Measurements from ENCODE around the gene KPRP.

KPRP gene

DNA sequence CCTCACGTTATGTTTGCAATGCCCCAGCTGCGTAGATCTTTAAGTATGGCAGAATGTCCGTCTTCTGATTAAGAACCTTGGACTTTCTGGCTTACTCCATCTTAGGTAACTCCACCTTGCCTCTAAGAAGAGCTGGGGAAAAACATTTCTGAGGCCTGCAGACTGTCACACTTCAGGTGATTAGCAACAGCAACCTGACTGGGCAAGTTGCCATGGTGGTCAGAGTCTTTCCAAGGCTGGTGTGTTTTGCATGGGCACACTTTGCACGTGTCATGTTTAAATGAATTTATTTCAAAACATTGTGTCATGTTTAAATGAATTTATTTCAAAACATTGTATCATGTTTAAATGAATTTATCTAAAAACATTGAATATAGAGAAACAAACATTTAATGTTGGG is 811 bp downstream of the KPRP start:
- H3K9me3 Mint-ChIP-seq, result no peaks in the 10 kb centered on the region
- no peak overlapping the region for H3K27ac Mint-ChIP-seq
- no peaks in the 10 kb centered on the region for H3K4me1 Mint-ChIP-seq (ENCODE audit: low read depth)
- no peak overlapping the region for H3K4me3 Mint-ChIP-seq
- H3K36me3 Mint-ChIP-seq (ENCODE audit: low read depth), result no peaks in the 10 kb centered on the region
- peaks cover 8% of the 10 kb centered on the region for H3K27me3 Mint-ChIP-seq (ENCODE audit: low read depth)

- peaks cover 4% of the 10 kb centered on the region for H3K27me3 Mint-ChIP-seq (ENCODE audit: low read depth)
- H3K9me3 Mint-ChIP-seq, result no peaks in the 10 kb centered on the region
- H3K36me3 Mint-ChIP-seq (ENCODE audit: low read depth), result no peaks in the 10 kb centered on the region
- H3K4me1 Mint-ChIP-seq (ENCODE audit: low read depth), result no peaks in the 10 kb centered on the region
- no peak overlapping the region for H3K27ac Mint-ChIP-seq
- H3K4me3 Mint-ChIP-seq, result no peak overlapping the region
These were observed 1.8 kb downstream of the KPRP start for GRCh38 chr1:152759453-152760173.

- Mint-ChIP-seq H3K4me3 (no peak overlapping the region), H3K4me1 (ENCODE audit: low read depth) (no peaks in the 10 kb centered on the region), H3K27me3 (ENCODE audit: low read depth) (peaks cover 4% of the 10 kb centered on the region), H3K27ac (no peak overlapping the region), H3K36me3 (ENCODE audit: low read depth) (no peaks in the 10 kb centered on the region), H3K9me3 (no peaks in the 10 kb centered on the region)
These were observed 2.8 kb downstream of the KPRP start for GRCh38 chr1:152760551-152761190.

GRCh38 chr1:152761609-152762213 is 3.9 kb downstream of the KPRP start:
- H3K9me3 Mint-ChIP-seq, result no peaks in the 10 kb centered on the region
- no peaks in the 10 kb centered on the region for H3K36me3 Mint-ChIP-seq (ENCODE audit: low read depth)
- H3K27ac Mint-ChIP-seq, result no peak overlapping the region
- no peaks in the 10 kb centered on the region for H3K4me1 Mint-ChIP-seq (ENCODE audit: low read depth)
- H3K27me3 Mint-ChIP-seq (ENCODE audit: low read depth), result no peaks in the 10 kb centered on the region
- H3K4me3 Mint-ChIP-seq, result no peak overlapping the region

DNA sequence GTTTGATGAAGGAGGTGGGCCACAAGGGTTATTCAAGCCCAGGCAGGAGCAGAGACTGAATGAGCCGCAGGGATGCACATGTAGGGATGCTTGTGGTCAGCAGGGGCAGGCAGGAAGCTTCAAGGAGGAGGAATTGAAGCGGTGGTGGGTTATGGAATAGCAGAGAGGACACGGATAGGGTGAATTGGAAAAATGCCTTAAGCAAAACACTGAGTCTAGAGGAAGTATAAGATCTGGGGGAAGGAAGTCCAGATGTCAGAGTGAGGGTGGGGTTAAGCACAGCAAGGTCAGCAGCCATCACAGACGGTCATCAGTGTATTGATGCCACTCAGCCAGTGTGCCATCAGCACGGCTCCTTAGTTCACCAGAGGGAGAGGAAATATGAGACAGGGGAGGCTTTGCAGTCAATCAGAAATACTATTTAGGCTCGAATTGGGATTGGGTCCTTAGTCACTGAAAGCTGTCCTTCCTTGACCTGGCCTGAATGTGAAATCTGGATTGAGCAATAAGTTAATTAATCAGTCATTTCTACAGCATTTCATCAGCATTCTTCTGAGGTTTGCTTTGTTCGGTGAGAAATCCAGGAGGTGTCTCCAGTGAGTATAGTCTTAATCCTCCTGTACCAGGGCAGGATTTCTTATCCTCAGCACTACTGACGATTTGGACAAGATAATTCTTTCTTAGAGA is 11.2 kb downstream of the KPRP start:
- Mint-ChIP-seq H3K4me1 (ENCODE audit: low read depth) (no peaks in the 10 kb centered on the region), H3K27me3 (ENCODE audit: low read depth) (peaks cover 13% of the 10 kb centered on the region)

DNA sequence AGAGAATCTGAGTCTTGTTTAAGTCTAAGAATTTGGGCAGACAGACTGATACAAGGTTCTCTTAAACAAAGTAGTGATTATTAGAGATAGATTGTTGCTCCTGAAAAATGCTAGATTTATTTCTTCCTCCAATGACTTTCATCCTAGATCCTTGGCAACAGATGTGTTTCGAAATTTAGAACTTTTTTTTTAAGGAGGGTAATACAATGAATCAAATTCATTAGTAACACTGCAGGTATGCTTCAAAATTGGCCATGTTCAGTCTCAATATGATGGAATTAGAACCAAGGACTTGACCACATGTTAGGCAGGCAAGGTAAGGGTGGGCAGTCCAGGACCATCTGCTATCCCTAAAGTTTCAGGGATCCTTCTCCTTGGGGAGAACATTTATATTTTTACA is 12.6 kb downstream of the KPRP start:
- Mint-ChIP-seq H3K4me3 (no peak overlapping the region), H3K4me1 (ENCODE audit: low read depth) (no peaks in the 10 kb centered on the region), H3K27ac (no peak overlapping the region), H3K9me3 (no peaks in the 10 kb centered on the region), H3K36me3 (ENCODE audit: low read depth) (no peaks in the 10 kb centered on the region), H3K27me3 (ENCODE audit: low read depth) (peaks cover 13% of the 10 kb centered on the region)

More for the DNA sequence above, 11.2 kb downstream of the KPRP start:
- Mint-ChIP-seq H3K27ac (no peak overlapping the region), H3K4me3 (no peak overlapping the region), H3K36me3 (ENCODE audit: low read depth) (no peaks in the 10 kb centered on the region), H3K9me3 (no peaks in the 10 kb centered on the region)

GRCh38 chr1:152774875-152775274 is 17.1 kb downstream of the KPRP start, which contains the start of gene LCE1F:
Gene LCE1F (plus strand): TSS chr1:152775140. CDS start chr1:152776372, 1,232 bp downstream.
- no peaks in the 10 kb centered on the region for H3K4me1 Mint-ChIP-seq (ENCODE audit: low read depth)
- no peak within 1 kb of the TSS for H3K4me3 Mint-ChIP-seq
- H3K9me3 Mint-ChIP-seq, result no peaks in the 10 kb centered on the region
- peaks cover 7% of the 10 kb centered on the region for H3K27me3 Mint-ChIP-seq (ENCODE audit: low read depth)
- no peaks in the 10 kb centered on the region for H3K36me3 Mint-ChIP-seq (ENCODE audit: low read depth)
- H3K27ac Mint-ChIP-seq, result no peak within 1 kb of the TSS

DNA sequence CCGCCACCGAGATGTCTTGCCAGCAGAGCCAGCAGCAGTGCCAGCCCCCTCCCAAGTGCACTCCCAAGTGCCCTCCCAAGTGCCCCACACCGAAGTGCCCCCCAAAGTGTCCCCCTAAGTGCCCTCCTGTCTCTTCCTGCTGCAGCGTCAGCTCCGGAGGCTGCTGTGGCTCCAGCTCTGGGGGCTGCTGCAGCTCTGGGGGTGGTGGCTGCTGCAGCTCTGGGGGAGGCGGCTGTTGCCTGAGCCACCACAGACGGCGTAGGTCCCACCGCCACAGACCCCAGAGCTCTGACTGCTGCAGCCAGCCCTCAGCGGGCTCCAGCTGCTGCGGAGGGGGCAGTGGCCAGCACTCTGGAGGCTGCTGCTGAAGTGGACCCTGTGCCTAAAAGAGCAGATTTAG is 18.5 kb downstream of the KPRP start:
- H3K9me3 Mint-ChIP-seq, result no peaks in the 10 kb centered on the region
- no peak overlapping the region for H3K27ac Mint-ChIP-seq
- peaks cover 4% of the 10 kb centered on the region for H3K27me3 Mint-ChIP-seq (ENCODE audit: low read depth)

DNA sequence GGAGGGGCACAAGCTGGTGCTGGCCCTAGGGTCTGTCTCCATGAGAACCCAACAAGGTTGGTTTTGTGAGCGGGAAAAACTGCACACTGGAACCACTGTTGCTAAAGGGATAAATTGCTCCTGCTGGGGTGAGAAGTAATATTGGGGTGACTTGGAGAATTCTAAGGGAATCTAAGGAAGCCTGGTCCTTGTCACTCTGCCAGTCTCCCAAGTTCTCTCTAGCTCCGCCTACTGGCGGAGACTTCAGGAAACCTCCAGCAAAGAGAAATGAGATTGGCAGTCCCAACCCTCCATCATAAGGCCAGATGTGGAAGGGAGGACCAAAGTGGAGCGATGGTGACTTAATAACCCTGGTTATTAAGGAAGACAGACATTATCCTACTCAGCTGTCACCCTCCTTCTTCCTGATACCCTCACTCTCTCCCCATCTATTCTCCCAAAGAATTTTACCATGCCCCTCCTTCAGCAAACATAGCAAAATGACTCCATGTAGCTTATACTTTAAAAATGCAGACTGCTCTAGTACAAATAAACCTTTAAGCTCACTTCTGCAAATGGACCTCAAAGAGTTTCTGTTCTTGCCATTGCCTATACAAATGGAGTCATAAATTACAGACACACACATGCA is 19.8 kb downstream of the KPRP start:
- Mint-ChIP-seq H3K4me1 (ENCODE audit: low read depth) (no peaks in the 10 kb centered on the region), H3K36me3 (ENCODE audit: low read depth) (no peaks in the 10 kb centered on the region), H3K27ac (no peak overlapping the region), H3K9me3 (no peaks in the 10 kb centered on the region), H3K4me3 (no peak overlapping the region), H3K27me3 (ENCODE audit: low read depth) (peaks cover 4% of the 10 kb centered on the region)

More for the DNA sequence above, 18.5 kb downstream of the KPRP start:
- H3K36me3 Mint-ChIP-seq (ENCODE audit: low read depth), result no peaks in the 10 kb centered on the region
- no peaks in the 10 kb centered on the region for H3K4me1 Mint-ChIP-seq (ENCODE audit: low read depth)
- H3K4me3 Mint-ChIP-seq, result no peak overlapping the region

DNA sequence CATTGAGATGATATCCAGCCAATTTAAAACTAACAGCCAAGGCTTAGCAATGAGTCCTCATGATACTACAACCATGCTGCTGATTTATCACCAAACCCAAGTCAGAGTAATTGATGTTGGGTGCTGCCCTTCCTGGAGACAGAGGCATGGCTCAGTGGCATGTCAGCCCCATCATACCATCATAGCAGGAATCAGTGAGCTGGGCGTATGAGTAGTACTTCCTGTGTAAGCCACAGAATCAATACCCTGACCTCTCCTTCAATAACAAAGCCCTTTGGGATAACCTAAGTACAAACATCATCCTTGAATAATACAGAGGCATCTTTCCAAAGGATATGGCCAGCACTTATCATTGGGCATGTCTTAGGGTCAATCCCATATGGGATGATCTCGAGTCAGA is 25.3 kb downstream of the KPRP start:
- H3K4me3 Mint-ChIP-seq, result no peak overlapping the region

GRCh38 chr1:152786077-152786476 is 28.3 kb downstream of the KPRP start, which contains the start of gene LCE1E:
Gene LCE1E (plus strand): TSS chr1:152786257. CDS start chr1:152787300, 1,043 bp downstream.
- peaks cover 10% of the 10 kb centered on the region for H3K27me3 Mint-ChIP-seq (ENCODE audit: low read depth)
- no peaks in the 10 kb centered on the region for H3K9me3 Mint-ChIP-seq
- H3K27ac Mint-ChIP-seq, result no peak within 1 kb of the TSS
- H3K36me3 Mint-ChIP-seq (ENCODE audit: low read depth), result no peaks in the 10 kb centered on the region
- no peak within 1 kb of the TSS for H3K4me3 Mint-ChIP-seq
- no peaks in the 10 kb centered on the region for H3K4me1 Mint-ChIP-seq (ENCODE audit: low read depth)

More for the DNA sequence above, 25.3 kb downstream of the KPRP start:
- no peaks in the 10 kb centered on the region for H3K9me3 Mint-ChIP-seq
- no peak overlapping the region for H3K27ac Mint-ChIP-seq
- H3K27me3 Mint-ChIP-seq (ENCODE audit: low read depth), result peaks cover 15% of the 10 kb centered on the region
- H3K4me1 Mint-ChIP-seq (ENCODE audit: low read depth), result no peaks in the 10 kb centered on the region
- no peaks in the 10 kb centered on the region for H3K36me3 Mint-ChIP-seq (ENCODE audit: low read depth)

- H3K36me3 Mint-ChIP-seq (ENCODE audit: low read depth), result no peaks in the 10 kb centered on the region
- H3K9me3 Mint-ChIP-seq, result no peaks in the 10 kb centered on the region
- no peaks in the 10 kb centered on the region for H3K4me1 Mint-ChIP-seq (ENCODE audit: low read depth)
- peaks cover 7% of the 10 kb centered on the region for H3K27me3 Mint-ChIP-seq (ENCODE audit: low read depth)
- no peak overlapping the region for H3K4me3 Mint-ChIP-seq
- no peak overlapping the region for H3K27ac Mint-ChIP-seq
These were observed 37.9 kb downstream of the KPRP start for GRCh38 chr1:152795686-152796085.

DNA sequence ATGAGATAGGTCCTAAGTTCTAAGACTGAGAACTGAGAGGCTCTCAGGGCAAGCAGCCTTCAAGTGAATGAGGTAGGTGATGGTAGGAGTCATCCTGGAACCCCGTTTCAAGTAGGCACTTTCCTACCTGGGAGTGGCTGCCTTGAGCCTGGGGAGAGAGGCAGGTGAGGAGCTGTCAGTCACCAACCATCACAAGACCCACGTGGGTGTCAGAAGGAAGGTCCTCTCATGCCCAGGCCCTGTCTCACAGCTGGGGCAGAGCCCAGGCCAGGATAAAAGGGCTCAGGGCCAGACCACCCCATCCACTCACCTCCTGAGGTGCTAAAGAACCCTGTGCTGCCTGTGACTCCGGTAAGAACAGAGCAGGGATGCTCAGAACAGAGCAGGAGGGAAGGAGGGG is 38.6 kb downstream of the KPRP start, which contains the start of gene LCE1D:
Gene LCE1D (plus strand): TSS at position 301 of the 400 bp plus-strand sequence. CDS start 1,074 bp downstream, outside the sequence.
- Mint-ChIP-seq H3K4me3 (no peak within 1 kb of the TSS), H3K36me3 (ENCODE audit: low read depth) (no peaks in the 10 kb centered on the region), H3K4me1 (ENCODE audit: low read depth) (no peaks in the 10 kb centered on the region), H3K27me3 (ENCODE audit: low read depth) (peaks cover 9% of the 10 kb centered on the region), H3K9me3 (no peaks in the 10 kb centered on the region), H3K27ac (no peak within 1 kb of the TSS)

DNA sequence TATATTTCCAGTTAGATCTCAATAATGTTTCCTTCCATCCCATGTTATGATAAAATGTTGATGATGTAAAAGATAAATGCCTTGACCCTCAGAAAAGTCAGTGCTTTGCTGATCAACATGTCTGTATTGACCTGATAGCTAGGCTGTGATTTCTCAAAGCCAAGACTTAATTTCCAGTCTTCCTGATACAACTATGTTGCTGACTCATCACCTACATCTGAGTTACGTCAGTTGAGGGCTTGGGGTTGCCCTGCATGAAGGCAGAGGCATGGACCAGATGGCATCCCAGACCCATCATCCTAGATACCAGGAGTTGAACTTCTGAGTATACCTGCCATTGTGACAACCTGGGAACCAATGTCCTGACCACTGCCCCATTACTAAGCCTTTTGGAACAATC is 43.5 kb downstream of the KPRP start:
- Mint-ChIP-seq H3K4me1 (ENCODE audit: low read depth) (no peaks in the 10 kb centered on the region), H3K4me3 (no peak overlapping the region), H3K27me3 (ENCODE audit: low read depth) (peaks cover 11% of the 10 kb centered on the region), H3K36me3 (ENCODE audit: low read depth) (no peaks in the 10 kb centered on the region), H3K27ac (no peak overlapping the region), H3K9me3 (no peaks in the 10 kb centered on the region)
